Stimulated activated CD8-positive, alpha-beta memory T cell treated with anti-CD3 and anti-CD28 coated beads, Interleukin-2, amount 100 ng/mL, for 1 hour (primary cell): ENCODE data around the gene TBC1D4.
"Not testable (repeated sequence)": the region's sequence is repeated elsewhere in the genome, so short reads cannot be mapped to it uniquely, and the experiment has no call there.

Source experiments
- DNase-seq, 2 donors: peaks; one replicate each; pipeline ENCODE4 v3.0.0-alpha.2; 2020; ENCODE audit warnings: low read depth in 2 of 2

TBC1D4 gene

DNA sequence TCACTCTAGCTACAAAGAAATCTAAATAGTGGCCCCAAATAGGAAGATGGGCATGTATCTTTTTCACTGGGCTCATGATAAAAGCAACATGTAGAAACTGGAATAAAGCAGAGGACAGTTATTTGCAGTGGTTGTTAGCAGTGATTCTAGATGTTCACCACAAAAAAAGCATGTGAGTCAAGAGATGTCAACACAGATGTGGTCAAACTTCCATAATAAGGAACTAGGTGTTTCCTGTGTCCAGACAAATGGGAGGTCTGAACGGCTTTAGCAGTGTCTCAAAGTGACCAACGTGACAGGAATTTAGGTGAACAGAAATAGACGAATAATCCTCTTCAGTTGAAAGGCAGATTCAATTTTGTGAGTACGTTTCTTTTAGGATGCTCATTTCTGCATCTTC lies 162.7 kb downstream of the TBC1D4 start:
- DNase-seq, result no peak

DNA sequence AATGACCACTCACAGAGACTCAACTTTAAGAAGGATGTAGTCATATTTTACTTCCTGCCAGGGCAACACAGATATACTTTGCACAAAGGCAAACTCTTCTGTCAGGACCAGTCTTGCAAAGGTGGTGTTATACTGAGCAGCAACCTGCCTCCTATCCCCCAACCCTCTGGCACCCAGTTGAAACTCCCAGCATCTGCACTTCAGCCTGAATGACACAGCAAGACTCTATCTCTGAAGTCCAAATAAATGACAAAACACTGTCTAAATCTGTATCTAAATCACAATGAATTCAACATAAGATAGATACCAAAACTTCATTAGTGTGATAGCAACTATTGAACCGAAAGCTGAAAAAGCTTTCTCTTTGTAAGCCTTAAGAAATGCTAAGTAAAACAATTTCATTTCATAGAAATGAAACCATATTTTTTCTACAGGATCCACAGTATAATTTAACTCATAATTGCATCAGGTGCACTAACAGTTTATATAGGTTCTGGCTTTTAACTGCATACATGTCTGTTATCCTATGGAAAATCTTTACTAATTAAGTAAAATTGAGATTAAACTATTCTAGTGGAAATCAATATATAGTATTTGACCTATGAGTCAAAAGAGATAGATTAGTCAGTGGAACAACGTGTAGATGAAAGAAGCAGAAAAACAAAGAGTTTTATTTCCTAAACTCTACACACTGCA lies 163.7 kb downstream of the TBC1D4 start:
- DNase-seq, result no peak

DNA sequence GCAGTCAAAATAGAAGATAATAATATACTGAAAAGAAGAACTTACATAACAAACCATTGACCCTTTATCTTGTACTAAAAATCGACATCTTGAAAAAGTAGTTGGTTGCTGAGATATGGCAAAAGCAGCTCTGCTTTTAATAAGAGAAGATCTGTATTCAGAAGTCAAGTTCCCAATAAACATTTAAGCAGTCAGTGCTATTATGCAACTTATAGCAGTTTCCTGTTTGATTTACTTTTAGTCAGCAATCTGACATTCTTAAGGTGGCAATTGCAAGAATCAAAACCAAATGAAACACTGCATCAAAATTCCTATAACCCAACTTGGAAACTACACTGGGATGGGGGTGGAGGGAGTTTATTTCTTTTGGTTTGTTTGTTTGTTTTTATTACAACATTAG lies 165.5 kb downstream of the TBC1D4 start:
- no peak for DNase-seq

DNA sequence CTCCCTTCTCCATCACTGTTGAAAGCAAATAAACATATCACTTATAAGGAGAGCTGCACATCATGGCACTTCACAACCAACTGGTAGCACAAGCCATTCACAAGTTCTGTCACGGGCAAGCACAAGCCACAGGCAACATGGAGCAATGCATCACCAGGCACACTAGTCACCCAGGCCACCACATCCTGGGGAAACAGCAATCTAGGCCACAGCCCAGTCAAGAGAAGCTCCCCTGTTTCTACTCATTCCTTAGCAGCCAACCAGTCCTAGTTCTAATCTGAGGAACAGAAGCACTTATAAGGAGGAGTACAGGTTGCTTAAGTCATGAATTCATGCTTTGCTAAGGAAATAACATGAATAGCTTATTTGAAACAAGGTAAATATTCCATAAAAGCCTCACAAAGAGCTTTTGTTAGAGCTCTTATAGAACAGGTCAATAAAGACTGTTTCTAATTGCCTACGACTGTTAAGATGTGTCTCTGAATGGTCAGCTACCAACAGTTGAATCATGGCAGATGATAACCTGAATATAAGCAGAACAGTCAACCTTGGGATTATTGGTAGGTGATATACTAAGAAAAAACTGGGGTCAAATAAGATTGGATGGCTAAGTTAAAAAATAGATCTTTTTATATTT lies 169.0 kb downstream of the TBC1D4 start:
- DNase-seq, result no peak

DNA sequence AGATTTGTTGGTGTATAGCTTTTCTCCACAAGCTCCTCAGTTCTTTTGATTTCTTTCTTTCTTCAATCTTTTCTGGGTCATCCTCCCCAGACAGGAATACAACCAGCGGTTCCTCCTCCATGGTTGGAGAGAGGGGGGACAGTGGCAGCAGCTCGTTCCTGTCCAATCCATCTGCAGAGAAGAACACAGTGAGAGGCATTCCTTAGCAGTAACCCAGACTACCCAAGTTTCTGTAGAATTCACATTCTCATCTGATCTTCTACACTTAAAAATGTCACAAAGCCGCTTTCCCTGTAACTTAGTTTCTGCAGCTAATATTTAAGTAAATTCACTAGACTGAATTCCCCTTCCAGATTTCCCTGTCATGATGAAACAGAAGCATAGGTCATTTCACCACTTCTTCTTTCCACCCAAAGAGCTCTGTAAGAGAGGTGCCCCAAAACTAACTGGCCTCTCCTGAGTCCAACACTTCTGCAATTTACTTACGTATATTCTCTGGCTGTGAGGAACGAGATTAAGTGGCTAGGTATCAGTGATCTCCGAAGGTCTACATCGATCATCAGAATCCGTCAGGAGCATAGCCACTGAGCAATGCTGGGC lies 171.9 kb downstream of the TBC1D4 start:
- no peak for DNase-seq

DNA sequence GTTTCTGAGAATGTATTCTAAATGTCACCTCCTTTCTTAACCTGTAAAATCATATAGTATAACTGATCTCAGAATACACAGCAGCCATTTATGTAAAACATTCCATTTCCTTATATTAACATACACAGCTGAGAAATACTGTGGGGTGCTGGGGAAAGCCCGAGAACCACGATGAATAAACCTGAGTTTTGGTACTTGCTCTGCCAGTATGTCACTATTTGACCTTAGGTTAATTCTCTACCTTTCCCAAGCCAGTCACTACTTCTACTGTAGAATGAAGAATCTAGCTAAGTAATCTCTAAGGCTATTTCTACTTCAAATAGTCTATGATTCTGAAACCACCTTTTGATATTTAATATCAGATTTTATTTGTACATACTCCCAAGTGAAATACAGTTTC lies 173.7 kb downstream of the TBC1D4 start:
- no peak for DNase-seq

DNA sequence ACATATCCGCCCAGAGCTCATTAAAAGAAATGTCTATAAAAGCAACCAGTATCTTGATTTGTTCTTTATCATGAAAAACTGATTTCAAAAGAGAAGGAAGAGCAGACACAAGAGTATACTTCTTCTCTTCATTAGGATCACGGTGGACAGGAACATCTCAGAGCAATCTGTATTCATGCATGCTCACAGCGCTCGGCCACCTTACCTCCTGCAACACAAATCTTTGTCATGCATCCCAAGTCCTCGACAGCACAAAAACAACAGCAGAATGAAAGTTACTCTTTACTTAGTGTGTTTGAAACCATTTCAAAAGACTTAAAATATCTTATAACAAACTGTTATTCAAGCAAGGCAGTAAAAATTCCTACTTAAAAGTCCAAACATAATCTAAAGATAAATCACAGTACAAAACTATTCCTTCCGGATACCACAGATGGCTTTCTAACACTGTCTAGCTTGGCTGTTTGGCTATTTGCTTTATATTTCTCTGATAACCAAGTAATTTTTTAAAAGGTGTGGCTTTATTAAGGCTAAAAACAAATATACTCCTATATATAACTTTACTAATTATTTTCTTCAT lies 174.5 kb downstream of the TBC1D4 start:
- DNase-seq, result no peak

DNA sequence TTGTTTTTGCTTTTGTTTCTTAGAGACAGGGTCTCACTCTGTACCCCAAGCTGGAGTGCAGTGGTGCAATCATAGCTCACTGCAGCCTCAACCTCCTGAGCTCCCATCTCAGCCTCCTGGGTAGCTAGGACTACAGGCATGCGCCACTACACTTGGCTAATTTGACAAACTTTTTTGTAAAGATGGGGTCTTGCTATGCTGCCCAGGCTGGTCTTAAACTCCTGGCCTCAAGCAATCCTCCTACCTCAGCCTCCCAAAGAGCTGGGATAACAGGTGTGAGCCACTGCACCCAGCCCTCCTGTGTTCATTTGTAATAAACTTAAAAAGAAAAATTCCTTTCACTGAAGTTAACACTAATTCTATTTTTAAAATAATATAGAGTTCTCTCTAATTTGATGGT lies 175.0 kb downstream of the TBC1D4 start:
- not testable (repeated sequence) for DNase-seq

DNA sequence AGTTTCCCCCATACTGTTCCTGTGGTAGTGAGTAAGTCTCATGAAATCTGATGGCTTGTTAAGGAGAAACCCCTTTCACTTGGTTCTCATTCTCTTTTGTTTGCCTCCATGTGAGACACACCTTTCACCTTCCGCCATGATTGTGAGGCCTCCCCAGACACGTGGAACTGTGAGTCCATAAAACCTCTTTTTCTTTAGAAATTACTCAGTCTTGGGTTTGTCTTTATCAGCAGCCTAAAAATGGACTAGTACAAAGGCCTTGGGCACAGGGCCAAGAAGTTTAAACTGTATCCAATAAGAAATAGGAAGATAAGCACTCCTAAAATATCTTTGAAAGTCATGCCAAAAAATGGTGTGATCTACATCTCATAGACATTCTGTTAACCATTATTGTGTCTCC lies 176.9 kb downstream of the TBC1D4 start:
- DNase-seq, result no peak

DNA sequence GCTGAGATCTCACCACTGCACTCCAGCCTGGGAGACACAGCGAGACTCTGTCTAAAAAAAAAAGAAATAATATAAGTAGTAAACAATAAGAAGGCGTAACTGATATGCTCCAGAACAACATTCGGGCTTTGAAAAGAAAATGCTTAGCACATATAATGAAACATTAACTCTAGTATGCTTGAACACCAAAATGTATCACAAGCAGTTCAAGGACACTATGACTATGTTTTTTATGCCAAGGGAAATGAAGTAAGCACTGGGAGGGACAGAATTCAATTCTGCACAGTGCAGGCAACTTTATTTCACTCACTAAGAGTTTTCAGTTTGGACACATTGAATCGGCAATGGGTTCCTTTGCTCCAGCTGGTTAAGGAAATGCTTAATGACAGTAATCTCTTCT lies 178.7 kb downstream of the TBC1D4 start:
- DNase-seq, result no peak

DNA sequence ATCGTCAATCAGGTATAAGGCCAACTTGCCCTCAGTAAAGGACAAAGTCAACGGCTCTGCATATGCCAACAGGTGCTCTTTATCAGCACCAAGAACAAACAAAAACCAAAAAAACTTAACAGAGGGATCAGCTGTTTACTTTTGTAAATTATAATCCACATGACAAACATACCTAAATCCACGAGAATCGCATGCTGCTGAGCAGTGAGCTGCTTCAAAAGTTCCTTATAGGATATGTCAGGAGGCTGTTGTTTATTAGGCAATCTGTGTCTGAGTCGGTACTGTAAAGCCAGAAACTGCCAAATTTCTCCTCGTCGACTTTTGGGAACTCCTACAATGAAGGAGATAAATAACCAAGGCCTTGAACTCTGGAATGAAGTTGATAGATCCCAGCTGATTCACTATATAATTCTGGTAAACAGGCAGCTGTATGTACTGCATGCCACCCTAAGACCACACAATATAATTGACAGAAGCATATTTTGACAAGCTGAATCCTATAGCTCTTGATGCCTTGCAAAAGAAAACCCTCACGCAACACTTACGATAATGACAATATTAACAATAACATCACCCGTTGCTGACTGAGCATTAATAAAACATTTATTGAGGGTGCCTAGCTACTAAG lies 179.8 kb downstream of the TBC1D4 start:
- DNase-seq, result no peak

DNA sequence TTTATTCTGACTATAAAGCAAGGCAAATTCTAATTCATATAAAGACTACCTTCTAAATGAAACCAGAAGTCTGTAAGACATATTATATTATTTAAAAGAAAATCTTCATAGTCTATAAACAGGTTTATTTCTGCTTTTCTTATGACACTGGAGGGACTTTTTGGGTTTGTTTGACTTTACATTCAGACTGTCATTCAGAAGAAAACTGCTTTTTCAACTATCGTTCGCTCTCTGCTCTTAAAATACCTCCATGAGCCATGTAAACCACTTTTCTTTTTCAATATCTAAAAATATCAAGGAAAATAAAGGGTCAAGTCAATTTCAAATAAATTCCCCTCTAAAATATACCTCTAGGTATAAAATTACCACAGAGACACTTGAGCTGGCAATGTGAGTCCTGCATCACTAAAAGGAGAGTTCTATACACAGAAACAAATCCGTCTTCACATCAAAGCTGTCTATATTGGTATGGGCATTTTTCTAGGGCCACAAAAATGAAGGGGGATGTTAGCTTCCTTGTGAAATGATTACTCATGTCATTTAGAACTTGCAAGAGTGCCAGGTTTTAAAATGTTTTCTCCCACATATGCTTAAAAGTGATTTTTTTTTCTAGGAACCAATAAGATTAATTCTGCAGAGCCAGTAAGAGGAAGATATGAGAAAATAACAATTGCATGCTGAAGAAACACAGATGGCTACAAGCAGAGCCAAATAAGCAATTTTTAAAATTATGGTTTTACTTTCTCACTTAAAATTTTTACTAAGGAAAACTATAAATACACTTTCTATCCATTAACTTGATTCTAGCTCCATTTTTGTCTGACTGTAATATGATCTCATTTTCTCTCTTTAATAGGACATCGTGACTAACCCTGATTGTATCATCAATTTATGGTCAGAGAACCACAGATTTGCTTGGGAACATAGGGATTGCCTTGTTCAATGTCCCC lies 181.8 kb downstream of the TBC1D4 start:
- no peak for DNase-seq

DNA sequence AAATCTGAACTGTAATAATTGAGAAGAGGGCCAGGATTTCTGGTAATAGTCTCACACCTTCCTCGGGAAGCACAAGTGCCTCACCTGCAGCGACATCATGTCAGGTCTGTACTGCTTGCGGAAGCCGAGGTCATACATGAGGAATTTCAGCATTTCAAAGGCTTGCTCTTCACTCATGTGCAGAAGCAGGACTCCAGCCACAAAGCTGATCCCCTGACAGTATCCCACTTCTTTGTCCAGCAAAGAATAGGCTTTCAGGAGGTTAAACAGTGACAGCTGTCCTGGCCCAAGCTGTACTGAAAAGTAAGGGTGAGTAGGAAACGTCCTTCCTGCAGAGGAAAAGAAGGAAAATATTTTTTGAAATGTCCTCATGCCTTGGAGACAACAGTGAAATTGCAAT lies 182.7 kb downstream of the TBC1D4 start:
- DNase-seq, result no peak

DNA sequence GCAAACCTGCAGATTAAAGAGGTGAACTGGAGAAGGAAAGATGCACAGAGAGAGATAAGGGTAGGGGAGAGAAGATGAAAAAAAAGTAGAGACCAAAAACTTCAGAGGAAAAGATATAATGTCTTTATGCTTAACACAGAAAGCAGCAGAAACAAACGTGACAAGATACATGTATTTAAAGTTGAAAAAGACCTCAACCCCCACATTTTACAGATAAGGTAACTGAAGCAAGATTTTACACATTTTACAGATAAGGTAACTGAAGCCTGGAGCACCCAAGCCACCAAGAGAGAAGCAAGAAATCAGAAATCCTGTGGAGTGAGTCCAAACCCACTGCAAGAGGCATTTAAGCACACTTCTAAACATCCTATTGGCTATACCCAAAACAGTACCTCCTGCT lies 185.3 kb downstream of the TBC1D4 start:
- DNase-seq, result no peak

DNA sequence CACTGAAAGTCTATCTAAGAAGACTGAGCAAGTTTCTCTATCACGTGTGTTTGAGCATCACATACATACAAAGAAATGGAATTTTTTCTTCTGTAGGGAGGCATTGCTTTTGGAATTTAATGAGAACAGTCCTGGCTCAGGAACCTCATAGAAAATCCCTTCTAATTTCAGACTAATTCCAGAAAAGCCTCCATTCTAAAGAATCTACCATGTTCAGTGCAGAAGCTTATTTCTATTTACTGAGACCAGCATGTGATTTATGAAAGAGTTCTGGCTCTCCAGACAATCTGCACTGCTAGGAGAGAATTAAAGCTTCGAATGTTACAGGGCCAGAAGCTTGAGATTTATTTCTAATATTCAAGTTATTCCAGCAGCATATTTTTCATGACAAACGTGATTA lies 186.8 kb downstream of the TBC1D4 start:
- no peak for DNase-seq

DNA sequence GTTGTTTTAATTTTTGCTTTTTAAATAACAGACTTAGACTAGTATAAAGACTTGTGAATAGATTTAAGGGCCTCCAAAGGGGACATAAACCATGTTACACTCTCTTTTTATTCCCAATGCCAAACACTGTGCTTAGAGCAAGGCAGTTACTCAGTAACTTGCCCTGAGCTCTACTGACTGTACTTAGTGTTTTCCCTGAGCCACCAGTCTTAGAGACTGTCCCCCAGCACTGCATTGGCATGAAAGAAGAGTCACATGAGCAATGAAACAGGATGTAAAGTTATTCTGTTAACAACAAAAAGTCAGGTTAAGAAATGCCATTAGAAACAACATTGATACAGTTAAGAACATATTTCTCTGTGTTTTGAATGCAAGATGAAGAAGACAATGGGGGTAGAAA lies 187.9 kb downstream of the TBC1D4 start:
- no peak for DNase-seq

DNA sequence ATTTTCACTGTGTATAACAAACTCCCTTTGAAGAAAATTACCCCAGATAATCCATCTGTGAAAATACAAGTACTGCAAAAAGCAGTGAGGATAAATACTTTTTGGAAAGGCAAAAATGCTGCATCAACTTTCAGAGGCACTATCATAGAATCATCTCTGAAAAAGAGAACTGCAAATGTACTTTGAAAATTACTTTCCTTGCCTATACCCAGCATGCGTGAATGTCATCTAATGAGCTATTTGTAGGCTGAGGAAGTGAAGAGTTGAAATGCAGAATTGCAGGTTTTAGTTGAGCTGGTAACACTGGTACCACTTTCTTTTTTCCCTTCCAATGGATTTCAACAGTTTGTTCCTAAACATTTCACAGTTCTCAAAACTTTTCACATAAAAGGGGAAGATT lies 196.7 kb downstream of the TBC1D4 start:
- DNase-seq, result no peak

DNA sequence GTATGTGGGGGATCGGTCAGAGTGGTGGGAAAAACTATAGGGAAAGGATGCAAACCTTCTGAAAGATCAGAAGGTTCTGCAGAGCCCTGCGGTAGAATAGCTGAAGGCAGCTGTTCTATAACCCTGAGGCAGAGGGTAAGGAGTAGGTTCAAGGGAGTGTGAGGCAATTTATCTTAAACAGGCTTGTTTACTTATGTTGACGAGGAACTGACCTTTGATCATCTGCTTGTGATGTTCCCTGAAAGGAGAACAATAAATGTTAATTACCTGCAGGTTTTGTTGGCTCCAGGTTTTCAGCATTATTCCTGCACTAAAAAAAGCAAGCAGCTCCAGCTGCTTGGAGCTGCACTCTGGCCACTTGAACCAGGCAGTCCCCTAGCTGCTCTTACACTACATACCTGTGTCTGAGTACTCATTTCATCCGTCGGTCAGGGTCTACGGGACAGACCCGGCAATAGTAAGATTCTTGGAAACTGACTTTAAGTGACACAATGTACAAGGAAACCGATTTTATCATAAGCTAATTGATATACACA lies 202.1 kb downstream of the TBC1D4 start:
- DNase-seq, result no peak

DNA sequence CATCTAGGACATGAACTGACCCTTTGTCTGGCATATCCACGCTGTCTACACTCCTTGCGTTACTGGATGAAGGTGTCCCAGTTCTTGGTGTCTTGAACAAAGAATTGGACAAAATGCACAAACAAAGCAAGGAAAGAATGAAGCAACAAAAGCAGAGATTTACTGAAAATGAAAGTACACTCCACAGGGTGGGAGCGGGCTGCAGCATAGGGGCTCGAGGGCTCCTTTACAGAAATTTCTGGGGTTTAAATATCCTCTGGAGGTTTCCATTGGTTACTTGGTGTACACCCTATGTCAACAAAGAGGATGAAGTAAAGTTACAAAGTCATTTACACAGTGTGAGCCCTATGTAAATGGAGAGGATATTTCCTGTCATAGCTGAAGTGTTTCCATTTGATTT lies 208.3 kb downstream of the TBC1D4 start:
- not testable (repeated sequence) for DNase-seq

DNA sequence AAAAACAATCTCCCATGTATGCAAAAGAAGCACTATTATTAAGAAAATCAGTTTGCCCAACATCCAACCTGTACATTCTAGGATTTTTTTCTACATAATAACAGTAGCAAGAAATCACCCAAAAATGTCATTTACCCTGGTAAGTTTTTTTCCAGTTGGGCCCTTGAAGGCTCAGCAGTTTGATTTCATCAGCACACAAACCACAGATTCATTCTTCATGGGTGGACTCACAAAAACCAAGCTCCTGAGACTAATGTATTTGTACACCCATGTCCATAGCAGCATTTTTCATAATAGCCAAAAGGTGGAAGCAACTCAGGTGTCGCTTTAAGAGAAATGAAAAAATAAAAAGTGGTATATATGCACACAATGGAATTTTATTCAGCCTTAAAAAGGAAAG lies 210.1 kb downstream of the TBC1D4 start:
- DNase-seq, result no peak

DNA sequence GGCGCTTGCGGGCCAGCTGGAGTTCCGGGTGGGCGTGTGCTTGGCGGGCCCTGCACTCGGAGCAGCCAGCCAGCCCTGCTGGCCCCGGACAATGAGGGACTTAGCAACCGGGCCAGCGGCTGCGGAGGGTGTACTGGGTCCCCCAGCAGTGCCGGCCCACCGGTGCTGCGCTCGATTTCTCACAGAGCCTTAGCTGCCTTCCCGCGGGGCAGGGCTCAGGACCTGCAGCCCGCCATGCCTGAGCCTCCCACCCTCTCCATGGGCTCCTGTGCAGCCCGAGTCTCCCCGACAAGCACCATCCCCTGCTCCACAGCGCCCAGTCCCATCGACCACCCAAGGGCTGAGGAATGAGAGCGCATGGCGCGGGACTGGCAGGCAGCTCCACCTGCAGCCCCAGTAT lies 213.5 kb downstream of the TBC1D4 start:
- not testable (repeated sequence) for DNase-seq
